GM21515 (cell line): ENCODE measurements around the gene RBPJL.

Source experiments
- ATAC-seq: cut with Tn5 transposase; IDR thresholded peaks from one replicate; pipeline ENCODE4 v1.9.1; 2021; ENCODE audit not compliant: unreplicated experiment

RBPJL gene

GRCh38 chr20:45316150-45317080 is 9.8 kb downstream of the RBPJL start:
- ATAC-seq: no peak

- no peak for ATAC-seq
Observed at GRCh38 chr20:45317826-45318225, 11.2 kb downstream of the RBPJL start.

- ATAC-seq: no peak
Observed at GRCh38 chr20:45318386-45318939, 11.8 kb downstream of the RBPJL start.

- no peak for ATAC-seq
Observed at GRCh38 chr20:45318948-45319347, 12.3 kb downstream of the RBPJL start.

- ATAC-seq: no peak
Observed at GRCh38 chr20:45320948-45321595, 14.4 kb downstream of the RBPJL start.

- no peak for ATAC-seq
Observed at GRCh38 chr20:45322952-45323383, 16.3 kb downstream of the RBPJL start.

- no peak for ATAC-seq
Observed at GRCh38 chr20:45323731-45324130, 17.1 kb downstream of the RBPJL start.

GRCh38 chr20:45325371-45325770 is 18.7 kb downstream of the RBPJL start:
- ATAC-seq: no peak

GRCh38 chr20:45328451-45328850 is 21.8 kb downstream of the RBPJL start:
- ATAC-seq: no peak

GRCh38 chr20:45329497-45330319 is 23.1 kb downstream of the RBPJL start:
- ATAC-seq: no peak

GRCh38 chr20:45330476-45330875 is 23.8 kb downstream of the RBPJL start:
- ATAC-seq: no peak

GRCh38 chr20:45336530-45337366 is 30.1 kb downstream of the RBPJL start:
- no peak for ATAC-seq

GRCh38 chr20:45337367-45338120 is 30.9 kb downstream of the RBPJL start:
- ATAC-seq: no peak

- ATAC-seq: no peak
Observed at GRCh38 chr20:45338121-45339030, 31.7 kb downstream of the RBPJL start.

GRCh38 chr20:45339084-45339483 is 32.4 kb downstream of the RBPJL start:
- no peak for ATAC-seq

GRCh38 chr20:45339799-45340198 is 33.2 kb downstream of the RBPJL start:
- ATAC-seq: no peak

- no peak for ATAC-seq
Observed at GRCh38 chr20:45340236-45340847, 33.7 kb downstream of the RBPJL start.

- ATAC-seq: no peak
Observed at GRCh38 chr20:45340951-45341350, 34.3 kb downstream of the RBPJL start.
